Measurements from ENCODE around the gene TTYH3. TPM values are rescaled to one million over a fixed set of nuclear protein-coding genes. Genes with fewer than 3 reads are reported as not detected.
"Not testable (repeated sequence)": the region's sequence is repeated elsewhere in the genome, so short reads cannot be mapped to it uniquely, and the experiment has no call there.

TTYH3 gene
- total RNA-seq, 1 experiment from 2014 or later: 18.3 TPM

GRCh38 chr7:2603044-2603965 is 28.5 kb upstream of the TTYH3 start:
- DNase-seq (ENCODE audit: low read depth): no peak

GRCh38 chr7:2604608-2605174 is 27.1 kb upstream of the TTYH3 start:
- DNase-seq (ENCODE audit: low read depth): no peak

GRCh38 chr7:2605608-2606538 is 25.9 kb upstream of the TTYH3 start:
- no peak for DNase-seq (ENCODE audit: low read depth)

DNA sequence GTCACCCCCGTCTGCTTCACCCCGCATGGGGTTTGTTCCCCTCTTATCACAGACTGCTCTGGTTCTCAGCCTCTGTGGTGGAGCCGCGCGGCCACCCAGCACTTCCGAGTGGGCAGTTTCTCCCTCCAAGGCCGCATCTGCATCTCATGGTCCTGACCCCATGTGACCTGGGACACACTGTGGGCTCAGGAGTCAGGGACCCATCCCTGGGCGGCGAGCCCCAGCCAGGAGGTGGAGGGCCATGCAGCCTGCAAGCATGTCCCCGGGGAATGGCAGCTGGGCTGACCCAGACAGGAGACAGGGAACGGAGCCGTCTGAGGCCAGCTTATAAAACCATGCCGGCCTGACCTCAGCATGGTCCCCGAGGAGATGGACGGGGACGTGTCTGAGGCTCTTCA is 25.2 kb upstream of the TTYH3 start:
- no peak for DNase-seq (ENCODE audit: low read depth)

DNA sequence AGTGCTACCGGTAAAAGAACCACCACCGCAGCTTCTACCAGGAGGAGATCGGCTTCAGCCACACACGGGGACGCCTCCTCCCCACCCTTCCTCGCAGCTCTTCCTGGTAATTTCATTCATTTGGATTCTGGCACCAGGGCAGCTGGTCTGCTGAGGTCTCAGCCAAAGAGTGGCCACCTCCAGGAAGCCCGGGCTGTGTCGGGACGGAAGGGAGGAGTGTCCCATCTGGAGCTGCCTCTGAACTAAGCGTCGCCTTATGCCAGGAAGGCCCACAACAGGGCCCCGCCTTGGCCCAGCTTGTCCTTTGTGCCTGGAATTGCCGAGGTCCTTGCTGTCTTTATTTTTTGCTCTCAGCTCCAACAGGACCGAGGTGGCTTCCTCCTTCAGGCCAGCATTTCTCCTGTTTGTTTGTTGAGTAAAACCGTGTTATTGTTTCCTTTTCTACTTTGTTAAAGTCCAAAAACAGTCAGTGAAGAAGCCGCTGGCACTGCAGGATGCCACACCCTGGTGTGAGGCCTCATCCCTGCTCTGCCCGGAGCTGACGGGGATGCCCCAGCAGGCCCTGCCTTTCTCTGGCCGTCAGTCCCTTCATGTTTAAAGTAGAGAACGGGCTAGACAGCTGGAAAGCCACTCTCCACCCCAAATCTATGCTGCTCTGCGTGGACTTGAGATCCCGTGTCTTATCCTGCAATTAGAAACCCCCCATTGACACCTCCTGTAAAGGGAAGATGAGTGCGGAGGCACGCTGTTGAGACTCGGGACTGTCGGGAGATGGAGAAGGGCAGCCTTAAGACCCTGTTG is 24.5 kb upstream of the TTYH3 start:
- DNase-seq (ENCODE audit: low read depth): no peak

GRCh38 chr7:2607923-2608904 is 23.6 kb upstream of the TTYH3 start:
- DNase-seq (ENCODE audit: low read depth): no peak

DNA sequence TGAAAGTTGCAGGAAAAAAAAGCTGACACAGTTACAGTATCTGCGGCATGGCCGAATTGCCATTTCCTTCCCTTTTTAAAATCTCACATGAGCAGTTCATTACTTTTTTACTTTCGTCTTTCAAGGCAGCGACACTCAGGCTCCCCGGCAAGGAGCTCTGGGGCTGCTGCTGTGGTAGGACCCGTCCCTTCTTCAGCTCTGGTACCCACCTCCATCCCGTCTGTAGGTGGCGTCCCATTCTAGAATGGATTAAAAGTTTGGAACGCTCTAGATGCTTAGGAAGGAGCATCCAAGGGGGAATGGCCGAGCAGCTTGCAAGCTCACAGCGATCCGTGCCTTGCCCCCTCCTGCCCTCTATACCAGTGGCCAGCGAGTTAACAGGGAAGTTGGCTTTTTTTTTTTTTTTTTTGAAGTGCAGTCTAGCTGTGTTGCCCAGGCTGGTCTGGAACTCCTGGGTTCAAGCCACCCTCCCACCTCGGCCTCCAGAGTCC is 22.8 kb upstream of the TTYH3 start:
- DNase-seq (ENCODE audit: low read depth): peak; percentile 52

DNA sequence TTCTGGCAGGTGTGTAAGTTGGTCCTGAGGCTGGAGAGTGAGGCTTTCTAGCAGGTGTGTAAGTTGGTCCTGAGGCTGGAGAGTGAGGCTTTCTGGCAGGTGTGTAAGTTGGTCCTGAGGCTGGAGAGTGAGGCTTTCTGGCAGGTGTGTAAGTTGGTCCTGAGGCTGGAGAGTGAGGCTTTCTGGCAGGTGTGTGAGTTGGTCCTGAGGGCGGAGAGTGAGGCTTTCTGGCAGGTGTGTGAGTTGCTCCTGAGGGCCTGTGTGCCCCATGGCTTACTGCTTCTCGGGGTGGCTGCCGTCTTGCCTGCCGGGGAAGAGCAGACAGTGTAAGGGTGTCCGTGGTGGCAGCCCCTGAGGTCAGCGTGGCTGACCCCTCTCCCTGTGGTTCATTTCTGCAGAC is 22.1 kb upstream of the TTYH3 start:
- DNase-seq (ENCODE audit: low read depth): not testable (repeated sequence)

GRCh38 chr7:2610466-2610865 is 21.3 kb upstream of the TTYH3 start:
- no peak for DNase-seq (ENCODE audit: low read depth)

DNA sequence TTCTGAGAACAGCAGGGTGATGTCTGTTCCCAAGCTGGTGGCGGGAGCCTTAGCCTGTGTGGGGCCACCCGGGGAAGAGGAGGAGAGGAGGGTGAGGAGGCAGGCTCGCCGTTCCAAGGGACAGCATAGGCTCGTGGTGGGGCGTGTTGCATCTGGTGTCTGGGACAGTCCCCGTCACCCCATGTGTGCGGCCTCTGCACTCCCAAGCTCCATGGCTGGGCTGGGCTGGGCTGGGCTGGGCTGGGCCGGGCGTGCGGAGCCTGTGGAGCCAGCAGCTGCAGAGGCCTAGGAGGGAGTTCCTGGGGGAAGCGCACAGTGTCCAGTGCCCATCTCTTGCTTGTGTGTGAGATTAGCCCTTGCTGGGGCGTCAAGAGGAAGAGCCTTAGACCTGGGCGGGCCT is 20.9 kb upstream of the TTYH3 start:
- DNase-seq (ENCODE audit: low read depth): no peak

DNA sequence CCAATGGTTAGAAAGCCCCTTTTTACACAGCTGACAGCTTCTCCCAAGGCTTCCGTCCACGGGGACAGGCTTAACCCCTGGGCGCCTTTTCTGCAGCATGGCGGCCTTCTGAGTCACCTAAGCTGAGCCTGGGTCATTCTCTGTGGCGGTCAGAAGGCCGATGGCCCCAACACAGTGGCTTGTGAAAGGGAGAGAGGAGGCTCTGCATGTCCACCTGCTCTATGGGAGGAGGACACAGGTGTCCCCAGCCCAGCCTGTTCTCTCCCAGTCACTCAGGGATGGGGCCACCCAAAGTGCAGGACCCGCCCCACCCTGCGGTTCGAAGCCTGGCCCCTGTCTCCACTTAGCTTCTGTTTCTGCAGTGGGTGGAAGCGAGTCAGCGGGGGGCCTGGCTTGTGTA is 20.4 kb upstream of the TTYH3 start:
- DNase-seq (ENCODE audit: low read depth): no peak

DNA sequence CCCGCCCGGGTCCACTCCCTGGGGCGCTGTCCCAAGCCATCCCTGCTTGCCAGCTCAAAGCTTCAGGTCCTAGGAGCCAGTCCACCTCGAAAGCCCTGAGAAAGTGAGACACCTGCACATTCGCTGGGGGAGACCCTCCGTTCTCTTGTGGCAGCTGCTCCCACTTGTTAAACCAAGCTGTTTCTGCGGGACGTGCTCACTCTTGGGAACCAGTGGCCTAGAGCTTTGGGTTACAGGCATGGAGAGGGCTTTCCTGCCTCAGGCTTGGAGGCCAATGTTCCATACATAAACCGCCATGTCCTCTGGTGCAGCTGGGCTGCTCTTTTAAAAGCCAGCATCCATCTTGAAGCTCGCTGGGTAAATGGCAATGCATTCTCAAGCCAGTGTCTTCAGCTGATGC is 19.9 kb upstream of the TTYH3 start:
- no peak for DNase-seq (ENCODE audit: low read depth)

DNA sequence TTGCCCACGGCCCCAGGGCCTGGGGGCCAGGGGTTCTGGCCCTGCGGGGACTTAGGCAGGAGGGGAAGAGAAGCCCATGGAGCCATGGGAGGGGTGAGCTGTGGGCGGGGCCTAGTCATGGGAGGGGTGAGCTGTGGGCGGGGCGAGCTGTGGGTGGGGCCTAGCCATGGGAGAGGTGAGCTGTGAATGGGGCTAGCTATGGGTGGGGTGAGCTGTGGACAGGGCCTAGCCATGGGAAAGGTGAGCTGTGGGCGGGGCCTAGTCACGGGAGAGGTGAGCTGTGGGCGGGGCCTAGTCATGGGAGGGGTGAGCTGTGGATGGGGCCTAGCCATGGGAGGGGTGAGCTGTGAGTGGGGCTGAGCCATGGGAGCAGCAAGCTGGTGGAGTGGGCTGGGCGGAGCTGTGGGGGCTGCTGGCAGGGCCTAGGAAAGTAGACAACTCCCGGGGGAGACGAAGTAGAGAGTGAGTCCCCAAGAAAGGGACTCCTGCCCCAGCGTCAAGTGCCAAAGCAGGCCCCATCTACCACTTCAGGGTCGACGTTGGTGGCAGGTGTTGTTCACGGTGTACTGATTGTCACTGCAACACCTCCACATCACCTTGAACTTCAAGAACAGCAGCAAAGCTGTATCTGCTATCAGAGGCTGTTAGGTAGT is 19.2 kb upstream of the TTYH3 start:
- peak; percentile 44 for DNase-seq (ENCODE audit: low read depth)

- DNase-seq (ENCODE audit: low read depth): no peak
These were observed 18.5 kb upstream of the TTYH3 start for GRCh38 chr7:2613098-2613930.

DNA sequence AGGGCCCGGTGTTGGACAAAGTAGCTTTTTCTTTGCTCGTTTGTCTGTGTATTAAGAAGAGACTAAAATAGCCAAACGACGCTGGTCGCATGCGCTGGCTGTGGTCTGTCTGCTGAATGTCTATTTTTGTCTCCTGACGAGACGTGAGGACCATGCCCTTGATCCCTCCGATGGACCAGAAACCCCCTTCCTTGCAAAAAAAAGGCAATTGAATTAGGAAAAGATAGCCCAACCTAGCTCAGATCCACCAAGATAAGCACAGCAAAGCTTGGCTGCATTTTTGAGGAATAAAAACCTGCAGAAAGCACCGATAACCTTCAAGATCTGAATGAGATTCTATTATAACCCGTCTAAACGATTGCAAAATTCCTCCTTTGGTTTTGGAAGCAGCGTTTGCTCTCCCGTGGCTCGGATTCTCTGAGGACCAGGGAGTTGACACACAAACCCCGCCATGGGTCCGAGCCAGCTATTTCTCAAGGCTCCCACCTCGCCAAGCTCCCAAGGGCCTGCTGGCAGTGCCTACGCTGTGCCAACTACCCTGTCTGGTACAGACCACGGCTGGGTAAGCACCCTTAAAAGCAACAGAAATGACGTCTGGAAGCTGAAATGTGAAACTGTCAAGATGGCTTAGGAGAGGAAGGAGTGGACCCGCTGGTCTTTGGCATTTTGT is 17.7 kb upstream of the TTYH3 start:
- no peak for DNase-seq (ENCODE audit: low read depth)

DNA sequence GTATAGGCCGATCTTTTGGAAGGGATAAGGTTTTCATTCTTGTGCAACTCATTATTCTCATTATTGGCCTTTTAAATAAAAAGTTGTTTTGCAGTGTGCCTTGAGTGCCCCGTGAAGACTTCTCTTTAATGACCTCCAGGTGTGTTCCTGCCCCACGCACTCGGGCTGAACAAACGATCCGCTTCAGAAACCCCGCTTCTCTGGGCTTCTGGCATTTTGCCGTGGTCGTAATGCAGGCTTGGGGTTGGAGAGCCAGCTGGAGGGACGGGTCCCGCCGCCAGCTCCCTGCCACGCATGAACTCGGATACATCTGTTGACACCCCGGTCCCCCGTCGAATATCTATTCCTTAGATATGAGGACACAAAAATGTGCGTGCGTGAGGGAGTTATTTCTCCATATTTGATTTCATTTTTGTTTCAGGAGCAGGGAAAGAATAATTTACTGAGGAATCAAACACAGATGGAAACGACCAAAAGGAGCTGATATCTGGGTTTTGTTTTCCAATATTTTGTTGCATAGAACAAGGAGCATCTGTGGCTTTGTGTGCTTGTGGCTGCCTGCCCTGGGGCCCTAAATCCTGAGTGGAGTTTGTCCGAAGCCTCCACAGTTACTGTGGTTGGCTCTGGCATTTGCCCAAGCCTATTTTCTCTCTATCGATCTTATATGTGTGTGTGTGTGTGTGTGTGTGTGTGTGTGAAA is 17.0 kb upstream of the TTYH3 start:
- no peak for DNase-seq (ENCODE audit: low read depth)
